Measurements from ENCODE around the gene PAQR5. TPM values are rescaled to one million over a fixed set of nuclear protein-coding genes. Genes with fewer than 3 reads are reported as not detected.
A peak's percentile ranks its signal among the peaks of the same experiment; 100 is the strongest.

Gene PAQR5
- total RNA-seq, 6 experiments from 2014 or later: 0.28 to 3.0 (median 0.98) TPM

- no peak for TF ChIP-seq CTCF (IDR thresholded peaks at IDR 0.05)
- no peak for TF ChIP-seq POLR2A (IDR thresholded peaks at IDR 0.05)
- intact Hi-C loops (cut with DNase I): no loop called here
- DNase-seq: no peak
- H3K27ac ChIP-seq: no peak overlapping the region
- H3K4me1 ChIP-seq: peaks cover 0 to 16% (median 0%) of the 10 kb centered on the region in 4 donors
- H3K9me3 ChIP-seq: no peaks in the 10 kb centered on the region
- ATAC-seq: no peak
- H3K4me3 ChIP-seq: no peak overlapping the region
- peaks cover 0 to 8% of the 10 kb centered on the region in 2 donors for H3K27me3 ChIP-seq
- WGBS (ENCODE audit: insufficient coverage, low coverage, low lambda C conversion rate, missing lambda C conversion rate): 52% methylated on average over 3 of the region's 3 CpGs
- H3K36me3 ChIP-seq: no peaks in the 10 kb centered on the region
Measured at GRCh38 chr15:69302929-69303328, 4.2 kb downstream of the PAQR5 start.

- no peaks in the 10 kb centered on the region for H3K36me3 ChIP-seq
- H3K4me1 ChIP-seq: peaks cover 0 to 16% (median 0%) of the 10 kb centered on the region in 4 donors
- ATAC-seq: no peak
- no peak overlapping the region for H3K27ac ChIP-seq
- intact Hi-C loops (cut with DNase I): no loop called here
- H3K27me3 ChIP-seq: peaks cover 0 to 8% of the 10 kb centered on the region in 2 donors
- no peaks in the 10 kb centered on the region for H3K9me3 ChIP-seq
- H3K4me3 ChIP-seq: no peak overlapping the region
- DNase-seq: no peak
- TF ChIP-seq CTCF (IDR thresholded peaks at IDR 0.05) (peak in 1 of 4 donors; percentile 13), POLR2A (IDR thresholded peaks at IDR 0.05) (no peak)
- WGBS (ENCODE audit: insufficient coverage, low coverage, low lambda C conversion rate, missing lambda C conversion rate): 65% methylated on average over 3 of the region's 6 CpGs
Measured at GRCh38 chr15:69303337-69304181, 4.8 kb downstream of the PAQR5 start.

- Histone ChIP-seq H3K27me3 (peaks cover 0 to 6% of the 10 kb centered on the region in 2 donors), H3K9me3 (no peaks in the 10 kb centered on the region), H3K27ac (no peak overlapping the region), H3K4me3 (no peak overlapping the region), H3K4me1 (peaks cover 0 to 13% (median 0%) of the 10 kb centered on the region in 4 donors), H3K36me3 (no peaks in the 10 kb centered on the region)
- no peak for DNase-seq
- TF ChIP-seq POLR2A (IDR thresholded peaks at IDR 0.05) (no peak), CTCF (IDR thresholded peaks at IDR 0.05) (no peak)
- intact Hi-C loops (cut with DNase I): no loop called here
- ATAC-seq: peak in 1 of 4 donors; percentile 46
- WGBS (ENCODE audit: insufficient coverage, low coverage, low lambda C conversion rate, missing lambda C conversion rate): 43% methylated on average over 4 of the region's 5 CpGs
Measured at GRCh38 chr15:69304182-69304545, 5.5 kb downstream of the PAQR5 start.

- no peak overlapping the region for H3K4me3 ChIP-seq
- TF ChIP-seq POLR2A (IDR thresholded peaks at IDR 0.05) (no peak), CTCF (IDR thresholded peaks at IDR 0.05) (no peak)
- H3K27me3 ChIP-seq: no peaks in the 10 kb centered on the region
- DNase-seq (peak in 1 of 3 donors; percentile 70), ATAC-seq (peak; percentile 53 to 90 (median 71))
- H3K36me3 ChIP-seq: no peaks in the 10 kb centered on the region
- intact Hi-C loops (cut with DNase I): no loop called here
- peak overlapping the region in 1 of 3 donors; percentile 22 for H3K27ac ChIP-seq
- WGBS (ENCODE audit: insufficient coverage, low coverage, low lambda C conversion rate, missing lambda C conversion rate): 37% methylated on average over 10 of the region's 20 CpGs
- H3K9me3 ChIP-seq: no peaks in the 10 kb centered on the region
- H3K4me1 ChIP-seq: peaks cover 0 to 11% (median 0%) of the 10 kb centered on the region in 4 donors
Measured at GRCh38 chr15:69305204-69305931, 6.7 kb downstream of the PAQR5 start.

All from right lobe of liver (tissue), 6 donors.